SK-N-SH treated with all-trans-retinoic acid at 6 μM for 48 hours (cell line): Measurements from ENCODE around the gene RERG.

Experiments used
- ATAC-seq: fragments of 200-7000 bp; cut with Tn5 transposase; 3 replicates; pipeline ENCODE4 v1.9.1; 2020; ENCODE audit warnings: mild to moderate bottlenecking, moderate library complexity
- ARNTL ChIP-seq: fragments of 450-650 bp; formaldehyde crosslinking; IDR thresholded peaks from 2 replicates; pipeline ENCODE4 v1.5.0; 2020; ENCODE audit warnings: low read depth, mild to moderate bottlenecking, moderate library complexity, borderline replicate concordance
- CSDC2 ChIP-seq: fragments of 250-450 bp; sonication (Bioruptor Pico); IDR thresholded peaks from 2 replicates; pipeline ENCODE4 v1.5.0; 2020; ENCODE audit warnings: mild to moderate bottlenecking, moderate library complexity
- ESRRG ChIP-seq: fragments of 250-450 bp; sonication (Bioruptor Pico); IDR thresholded peaks from 2 replicates; pipeline ENCODE4 v1.6.1; 2021; ENCODE audit warnings: mild to moderate bottlenecking
- GLIS3 ChIP-seq: fragments of 250-450 bp; sonication (Bioruptor Pico); IDR thresholded peaks from 2 replicates; pipeline ENCODE4 v1.5.0; 2020; ENCODE audit warnings: mild to moderate bottlenecking, moderate library complexity
- ISL1 ChIP-seq: fragments of 250-450 bp; sonication (Bioruptor Pico); IDR thresholded peaks from 2 replicates; pipeline ENCODE4 v2.1.2; 2022; ENCODE audit warnings: mild to moderate bottlenecking, moderate library complexity
- OSR1 ChIP-seq: fragments of 250-450 bp; sonication (Bioruptor Pico); IDR thresholded peaks from 2 replicates; pipeline ENCODE4 v1.8.0; 2022; ENCODE audit warnings: moderate library complexity, mild to moderate bottlenecking, inconsistent platforms
- PATZ1 ChIP-seq: fragments of 250-450 bp; sonication (Bioruptor Pico); IDR thresholded peaks from 2 replicates; pipeline ENCODE4 v1.8.0; 2020; ENCODE audit warnings: mild to moderate bottlenecking, moderate library complexity, borderline replicate concordance
- PPARA ChIP-seq: fragments of 250-450 bp; sonication (Bioruptor Pico); IDR thresholded peaks from 2 replicates; pipeline ENCODE4 v1.5.0; 2020; ENCODE audit warnings: mild to moderate bottlenecking, borderline replicate concordance
- RARB ChIP-seq: fragments of 250-450 bp; sonication (Bioruptor Pico); IDR thresholded peaks from 2 replicates; pipeline ENCODE4 v1.8.0; 2021; ENCODE audit warnings: mild to moderate bottlenecking, moderate library complexity
- SNAI2 ChIP-seq: fragments of 250-450 bp; sonication (Bioruptor Pico); IDR thresholded peaks from 2 replicates; pipeline ENCODE4 v1.5.0; 2020; ENCODE audit warnings: mild to moderate bottlenecking, moderate library complexity
- TCF4 ChIP-seq: fragments of 250-450 bp; sonication (Bioruptor Pico); IDR thresholded peaks from 2 replicates; pipeline ENCODE4 v1.8.0; 2021; ENCODE audit warnings: mild to moderate bottlenecking, moderate library complexity, borderline replicate concordance
- ZC3H10 ChIP-seq: fragments of 250-450 bp; sonication (Bioruptor Pico); IDR thresholded peaks from 2 replicates; pipeline ENCODE4 v1.5.1; 2021; ENCODE audit warnings: mild to moderate bottlenecking, moderate library complexity
- ZFP3 ChIP-seq: fragments of 250-450 bp; sonication (Bioruptor Pico); IDR thresholded peaks from 2 replicates; pipeline ENCODE4 v1.5.0; 2020; ENCODE audit warnings: mild to moderate bottlenecking, moderate library complexity
- ZFP30 ChIP-seq: fragments of 450-650 bp; formaldehyde crosslinking; IDR thresholded peaks from 2 replicates; pipeline ENCODE4 v1.5.0; 2022; ENCODE audit warnings: mild to moderate bottlenecking, moderate library complexity
- ZNF565 ChIP-seq: fragments of 450-650 bp; formaldehyde crosslinking; conservative IDR thresholded peaks from 2 replicates; pipeline ENCODE4 v1.5.0; 2020; ENCODE audit warnings: low read depth, mild to moderate bottlenecking, moderate library complexity
- ZNF70 ChIP-seq: fragments of 450-650 bp; formaldehyde crosslinking; IDR thresholded peaks from 2 replicates; pipeline ENCODE4 v1.5.0; 2020; ENCODE audit warnings: mild to moderate bottlenecking, moderate library complexity
- ZNF8 ChIP-seq: fragments of 450-650 bp; formaldehyde crosslinking; IDR thresholded peaks from 2 replicates; pipeline ENCODE4 v1.5.0; 2020; ENCODE audit warnings: mild to moderate bottlenecking, moderate library complexity
- TF ChIP-seq, protein P1 (sequence below): fragments of 250-450 bp; sonication (Bioruptor Pico); IDR thresholded peaks from 2 replicates; pipeline ENCODE4 v1.5.1; 2020; ENCODE audit warnings: low read depth, mild to moderate bottlenecking, moderate library complexity
- TF ChIP-seq, protein P2 (sequence below): fragments of 250-450 bp; sonication (Bioruptor Pico); IDR thresholded peaks from 2 replicates; pipeline ENCODE4 v1.8.0; 2021; ENCODE audit warnings: low read depth, mild to moderate bottlenecking, moderate library complexity, borderline replicate concordance
- TF ChIP-seq, protein P3 (sequence below): fragments of 250-450 bp; sonication (Bioruptor Pico); IDR thresholded peaks from 2 replicates; pipeline ENCODE4 v1.5.0; 2020; ENCODE audit warnings: mild to moderate bottlenecking, moderate library complexity

RERG gene

GRCh38 chr12:15253990-15254389, 32.8 kb upstream of the RERG start:
- no peak for TF ChIP-seq ZNF8 (CRISPR knock-in tag)
- TF ChIP-seq TCF4: no peak
- TF ChIP-seq ESRRG: no peak
- TF ChIP-seq ZNF70 (CRISPR knock-in tag): no peak
- no peak for TF ChIP-seq PPARA (CRISPR knock-in tag)
- TF ChIP-seq ARNTL: no peak
- ATAC-seq: no peak

DNA sequence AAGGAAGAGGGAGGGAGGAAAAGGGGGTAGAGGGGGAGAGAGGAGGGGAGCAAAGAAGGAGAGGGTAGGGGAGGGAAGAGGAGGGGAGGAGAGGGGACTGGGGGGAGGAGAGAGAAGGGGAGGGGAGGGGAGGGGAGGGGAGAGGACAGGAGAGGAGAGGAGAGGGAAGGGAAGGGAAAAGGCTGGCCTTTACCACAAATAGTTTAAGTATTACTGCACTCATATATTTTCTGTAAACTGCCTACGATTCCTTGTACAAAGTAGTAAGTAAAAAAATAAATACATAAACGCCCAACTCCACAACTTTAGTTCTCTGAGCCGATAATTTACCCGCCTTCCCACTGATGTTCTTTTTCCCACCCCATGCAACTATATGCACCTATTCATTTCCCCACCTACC, 23.7 kb upstream of the RERG start:
- ATAC-seq: no peak
- TF ChIP-seq ISL1 (CRISPR knock-in tag): no peak
- no peak for TF ChIP-seq CSDC2 (CRISPR knock-in tag)
- TF ChIP-seq, protein P1, sequence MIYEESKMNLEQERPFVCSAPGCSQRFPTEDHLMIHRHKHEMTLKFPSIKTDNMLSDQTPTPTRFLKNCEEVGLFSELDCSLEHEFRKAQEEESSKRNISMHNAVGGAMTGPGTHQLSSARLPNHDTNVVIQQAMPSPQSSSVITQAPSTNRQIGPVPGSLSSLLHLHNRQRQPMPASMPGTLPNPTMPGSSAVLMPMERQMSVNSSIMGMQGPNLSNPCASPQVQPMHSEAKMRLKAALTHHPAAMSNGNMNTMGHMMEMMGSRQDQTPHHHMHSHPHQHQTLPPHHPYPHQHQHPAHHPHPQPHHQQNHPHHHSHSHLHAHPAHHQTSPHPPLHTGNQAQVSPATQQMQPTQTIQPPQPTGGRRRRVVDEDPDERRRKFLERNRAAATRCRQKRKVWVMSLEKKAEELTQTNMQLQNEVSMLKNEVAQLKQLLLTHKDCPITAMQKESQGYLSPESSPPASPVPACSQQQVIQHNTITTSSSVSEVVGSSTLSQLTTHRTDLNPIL (CRISPR knock-in tag): no peak
- TF ChIP-seq ZFP3 (CRISPR knock-in tag): no peak

DNA sequence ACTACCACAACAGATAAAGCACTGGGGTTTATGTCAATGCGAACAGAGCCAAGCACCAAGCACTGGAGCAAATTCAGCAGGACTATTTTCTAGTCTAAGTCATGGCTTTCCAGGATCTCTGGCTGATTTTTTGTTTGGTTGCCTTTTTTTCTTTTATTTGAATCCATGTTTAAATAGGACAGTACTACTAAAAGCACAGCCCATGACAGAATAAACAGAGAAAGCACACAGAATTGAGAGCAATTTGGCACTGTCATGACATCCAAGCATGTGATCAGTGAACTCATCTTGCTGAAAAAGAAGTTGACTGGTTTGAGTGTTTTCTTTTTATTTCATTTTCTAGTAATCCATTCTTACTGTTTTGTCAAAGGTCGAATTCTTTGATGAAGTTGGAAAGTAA, 23.1 kb upstream of the RERG start:
- TF ChIP-seq ISL1 (CRISPR knock-in tag) (no peak), SNAI2 (CRISPR knock-in tag) (no peak), ZFP3 (CRISPR knock-in tag) (no peak), ZNF70 (CRISPR knock-in tag) (no peak), TCF4 (no peak), ARNTL (no peak), ZFP30 (CRISPR knock-in tag) (no peak), GLIS3 (CRISPR knock-in tag) (no peak), ESRRG (no peak), ZNF565 (CRISPR knock-in tag) (no peak), RARB (no peak), OSR1 (CRISPR knock-in tag) (no peak), PATZ1 (CRISPR knock-in tag) (no peak)
- TF ChIP-seq, protein P2, sequence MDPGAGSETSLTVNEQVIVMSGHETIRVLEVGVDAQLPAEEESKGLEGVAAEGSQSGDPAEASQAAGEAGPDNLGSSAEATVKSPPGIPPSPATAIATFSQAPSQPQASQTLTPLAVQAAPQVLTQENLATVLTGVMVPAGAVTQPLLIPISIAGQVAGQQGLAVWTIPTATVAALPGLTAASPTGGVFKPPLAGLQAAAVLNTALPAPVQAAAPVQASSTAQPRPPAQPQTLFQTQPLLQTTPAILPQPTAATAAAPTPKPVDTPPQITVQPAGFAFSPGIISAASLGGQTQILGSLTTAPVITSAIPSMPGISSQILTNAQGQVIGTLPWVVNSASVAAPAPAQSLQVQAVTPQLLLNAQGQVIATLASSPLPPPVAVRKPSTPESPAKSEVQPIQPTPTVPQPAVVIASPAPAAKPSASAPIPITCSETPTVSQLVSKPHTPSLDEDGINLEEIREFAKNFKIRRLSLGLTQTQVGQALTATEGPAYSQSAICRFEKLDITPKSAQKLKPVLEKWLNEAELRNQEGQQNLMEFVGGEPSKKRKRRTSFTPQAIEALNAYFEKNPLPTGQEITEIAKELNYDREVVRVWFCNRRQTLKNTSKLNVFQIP (CRISPR knock-in tag): no peak
- ATAC-seq: no peak

- no peak for ATAC-seq
- TF ChIP-seq ZFP30 (CRISPR knock-in tag) (no peak), ZC3H10 (CRISPR knock-in tag) (no peak), ZNF565 (CRISPR knock-in tag) (no peak), ZFP3 (CRISPR knock-in tag) (no peak), TCF4 (no peak), ISL1 (CRISPR knock-in tag) (no peak), ZNF70 (CRISPR knock-in tag) (no peak)
- TF ChIP-seq, protein P2 (CRISPR knock-in tag): no peak
- TF ChIP-seq, protein P3, sequence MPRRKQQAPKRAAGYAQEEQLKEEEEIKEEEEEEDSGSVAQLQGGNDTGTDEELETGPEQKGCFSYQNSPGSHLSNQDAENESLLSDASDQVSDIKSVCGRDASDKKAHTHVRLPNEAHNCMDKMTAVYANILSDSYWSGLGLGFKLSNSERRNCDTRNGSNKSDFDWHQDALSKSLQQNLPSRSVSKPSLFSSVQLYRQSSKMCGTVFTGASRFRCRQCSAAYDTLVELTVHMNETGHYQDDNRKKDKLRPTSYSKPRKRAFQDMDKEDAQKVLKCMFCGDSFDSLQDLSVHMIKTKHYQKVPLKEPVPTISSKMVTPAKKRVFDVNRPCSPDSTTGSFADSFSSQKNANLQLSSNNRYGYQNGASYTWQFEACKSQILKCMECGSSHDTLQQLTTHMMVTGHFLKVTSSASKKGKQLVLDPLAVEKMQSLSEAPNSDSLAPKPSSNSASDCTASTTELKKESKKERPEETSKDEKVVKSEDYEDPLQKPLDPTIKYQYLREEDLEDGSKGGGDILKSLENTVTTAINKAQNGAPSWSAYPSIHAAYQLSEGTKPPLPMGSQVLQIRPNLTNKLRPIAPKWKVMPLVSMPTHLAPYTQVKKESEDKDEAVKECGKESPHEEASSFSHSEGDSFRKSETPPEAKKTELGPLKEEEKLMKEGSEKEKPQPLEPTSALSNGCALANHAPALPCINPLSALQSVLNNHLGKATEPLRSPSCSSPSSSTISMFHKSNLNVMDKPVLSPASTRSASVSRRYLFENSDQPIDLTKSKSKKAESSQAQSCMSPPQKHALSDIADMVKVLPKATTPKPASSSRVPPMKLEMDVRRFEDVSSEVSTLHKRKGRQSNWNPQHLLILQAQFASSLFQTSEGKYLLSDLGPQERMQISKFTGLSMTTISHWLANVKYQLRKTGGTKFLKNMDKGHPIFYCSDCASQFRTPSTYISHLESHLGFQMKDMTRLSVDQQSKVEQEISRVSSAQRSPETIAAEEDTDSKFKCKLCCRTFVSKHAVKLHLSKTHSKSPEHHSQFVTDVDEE (CRISPR knock-in tag): no peak
Measured at GRCh38 chr12:15243102-15243501, 21.9 kb upstream of the RERG start.
